ENCODE results near the gene CHD1L. TPM values are rescaled to one million over a fixed set of nuclear protein-coding genes. Genes with fewer than 3 reads are reported as not detected.

The CHD1L gene
- total and polyA plus RNA-seq, 2 of the 4 experiments (the other 2 are of a cell fraction): 31.2 to 47.5 TPM

DNA sequence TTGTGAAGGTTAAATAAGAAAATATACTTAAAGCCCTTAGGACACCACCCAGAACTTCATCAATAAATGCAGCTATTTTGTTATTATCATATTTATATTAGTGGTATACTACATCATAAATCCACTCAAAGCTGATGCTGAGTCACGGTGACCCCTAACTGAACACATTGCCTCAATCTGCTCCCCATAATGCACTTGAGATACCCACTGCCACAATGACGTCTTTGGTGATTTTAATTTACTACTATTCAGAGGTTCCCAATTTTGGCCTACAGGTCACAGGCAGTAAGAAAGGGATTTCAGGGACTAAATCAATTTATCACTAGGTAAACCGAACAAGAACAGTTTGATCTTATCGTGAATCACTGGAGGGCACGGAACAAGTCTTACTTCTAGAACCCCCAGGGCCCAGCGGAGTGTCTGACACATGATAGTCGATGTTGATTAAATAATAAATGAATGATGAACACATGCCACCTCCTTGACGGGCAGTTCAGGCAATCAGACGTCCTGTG is 493 bp upstream of the CHD1L start:
- Histone ChIP-seq H4K8ac (ENCODE audit: low read depth in 2 of 2, low read length in 2 of 2) (peak overlapping the region; percentile 2 to 65; a peak in 3 of 4 replicates), H3K9me3 (ENCODE audit: control insufficient read depth, insufficient read depth, low read length) (no peaks in the 10 kb centered on the region), H4K20me1 (ENCODE audit: insufficient read depth, low read length) (peaks cover 24% of the 10 kb centered on the region), H3K9ac (ENCODE audit: low read depth, low read length) (peak overlapping the region; percentile 80), H3K56ac (ENCODE audit: extremely low read depth, insufficient read depth, low read length) (peak overlapping the region; percentile 56; the same call in 1 of the 2 replicates), H4K91ac (ENCODE audit: insufficient read depth, low read depth, low read length) (no peak overlapping the region), H3K36me3 (ENCODE audit: control insufficient read depth, insufficient read depth, low read length) (no peaks in the 10 kb centered on the region), H2BK120ac (ENCODE audit: low read depth, low read length) (0 out of 2 replicates have a peak overlapping the region, but pooled peaks have one; percentile 0), H3K4me1 (ENCODE audit: control insufficient read depth, insufficient read depth, low read length) (peaks cover 3% of the 10 kb centered on the region), H3K79me1 (ENCODE audit: low read depth in 1 of 2, low read length in 2 of 2) (peaks cover 0 to 21% of the 10 kb centered on the region in 2 experiments; a peak in 3 of 4 replicates), H3K18ac (ENCODE audit: low read depth, low read length) (peak overlapping the region; percentile 72), H2BK15ac (ENCODE audit: low read depth, low read length) (no peak overlapping the region), H4K5ac (ENCODE audit: low read depth, low read length) (peak overlapping the region; percentile 83), H3K4me3 (ENCODE audit: insufficient read depth, low read depth, low read length) (peak overlapping the region; percentile 70), H2AFZ (replicated peaks; ENCODE audit: low read length, poor library complexity) (peak overlapping the region; percentile 99), H3K9me1 (ENCODE audit: insufficient read depth, low read length) (peaks cover 8% of the 10 kb centered on the region), H3K4me2 (ENCODE audit: low read depth, low read length) (peak overlapping the region; percentile 94), H2AK5ac (ENCODE audit: low read depth, low read length) (no peak overlapping the region), H3K14ac (replicated peaks; ENCODE audit: low read depth, low read length) (0 out of 2 replicates have a peak overlapping the region, but pooled peaks have one; percentile 6), H2AK9ac (replicated peaks; ENCODE audit: low read depth, low read length, poor library complexity) (no peak overlapping the region), H3K27me3 (ENCODE audit: control insufficient read depth, insufficient read depth, low read length) (no peaks in the 10 kb centered on the region), H3K27ac (ENCODE audit: insufficient read depth, low read length) (peak overlapping the region; percentile 24; the same call in 1 of the 2 replicates), H3K4ac (ENCODE audit: low read depth, low read length) (peak overlapping the region; percentile 36; the same call in 1 of the 2 replicates), H2BK5ac (ENCODE audit: low read depth, low read length, poor library complexity, severe bottlenecking) (peak overlapping the region; percentile 77), H2BK20ac (ENCODE audit: low read depth, low read length) (no peak overlapping the region), H3K23ac (ENCODE audit: low read depth, low read length) (peak overlapping the region; percentile 25; the same call in 1 of the 2 replicates)
- no TSS peak for BruUV-seq (replicated peaks)
- dilution Hi-C loops (cut with HindIII; ENCODE audit: low sequenced_read_pairs, unreplicated experiment) (no loop called here), in situ Hi-C loops (cut with MboI; ENCODE audit: low sequenced_read_pairs) (no loop called here), intact Hi-C loops (cut with micrococcal nuclease) (loop anchor here (1.0 to 2.0 kb wide), 2 partner anchors 51 to 70 kb away; partner anchors contain the start of gene PRKAB2)
- CTCF ChIA-PET: interaction anchor here (0.8 to 1.5 kb wide), 4 partner anchors 10 to 74 kb away, joined by 3 to 4 read pairs (median 4); no protein-coding TSS in a partner anchor
- WGBS, 2 experiments (ENCODE audit: extremely low coverage in 2 of 2, insufficient read length in 1 of 2): 0% methylated on average over 2 of the region's 9 CpGs; no CpG with 5 or more reads in 1 of the 2 experiments
- no peak for DNase-seq
- POLR2A ChIA-PET (ENCODE audit: unreplicated experiment): no interaction called here
- ATAC-seq (ENCODE audit: low read depth): no peak
- no peak for TF ChIP-seq SMC3 (IDR thresholded peaks at IDR 0.05; ENCODE audit: low read depth, low read length)
- no peak for TF ChIP-seq RFX5 (IDR thresholded peaks at IDR 0.05; ENCODE audit: low read depth, low read length)
- no peak for TF ChIP-seq POLR2A (IDR thresholded peaks at IDR 0.05; ENCODE audit: low read depth, low read length)
- TF ChIP-seq, protein P1, sequence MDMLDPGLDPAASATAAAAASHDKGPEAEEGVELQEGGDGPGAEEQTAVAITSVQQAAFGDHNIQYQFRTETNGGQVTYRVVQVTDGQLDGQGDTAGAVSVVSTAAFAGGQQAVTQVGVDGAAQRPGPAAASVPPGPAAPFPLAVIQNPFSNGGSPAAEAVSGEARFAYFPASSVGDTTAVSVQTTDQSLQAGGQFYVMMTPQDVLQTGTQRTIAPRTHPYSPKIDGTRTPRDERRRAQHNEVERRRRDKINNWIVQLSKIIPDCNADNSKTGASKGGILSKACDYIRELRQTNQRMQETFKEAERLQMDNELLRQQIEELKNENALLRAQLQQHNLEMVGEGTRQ (IDR thresholded peaks at IDR 0.05; ENCODE audit: low read depth, low read length): no peak
- no peak for TF ChIP-seq MXI1 (IDR thresholded peaks at IDR 0.05; ENCODE audit: borderline replicate concordance, low read depth, low read length)
- TF ChIP-seq, protein P2, sequence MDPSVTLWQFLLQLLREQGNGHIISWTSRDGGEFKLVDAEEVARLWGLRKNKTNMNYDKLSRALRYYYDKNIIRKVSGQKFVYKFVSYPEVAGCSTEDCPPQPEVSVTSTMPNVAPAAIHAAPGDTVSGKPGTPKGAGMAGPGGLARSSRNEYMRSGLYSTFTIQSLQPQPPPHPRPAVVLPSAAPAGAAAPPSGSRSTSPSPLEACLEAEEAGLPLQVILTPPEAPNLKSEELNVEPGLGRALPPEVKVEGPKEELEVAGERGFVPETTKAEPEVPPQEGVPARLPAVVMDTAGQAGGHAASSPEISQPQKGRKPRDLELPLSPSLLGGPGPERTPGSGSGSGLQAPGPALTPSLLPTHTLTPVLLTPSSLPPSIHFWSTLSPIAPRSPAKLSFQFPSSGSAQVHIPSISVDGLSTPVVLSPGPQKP (IDR thresholded peaks at IDR 0.05; ENCODE audit: borderline replicate concordance, low read depth, low read length): no peak
- TF ChIP-seq BHLHE40 (IDR thresholded peaks at IDR 0.05; ENCODE audit: low read depth, low read length): no peak
- no peak for TF ChIP-seq CHD1 (IDR thresholded peaks at IDR 0.05; ENCODE audit: low read depth, low read length)
- TF ChIP-seq RCOR1 (IDR thresholded peaks at IDR 0.05; ENCODE audit: insufficient replicate concordance, low read length): no peak
- TF ChIP-seq FOS (IDR thresholded peaks at IDR 0.05; ENCODE audit: low read depth, low read length): no peak
- TF ChIP-seq NFE2L2 (IDR thresholded peaks at IDR 0.05; ENCODE audit: low read depth, low read length): no peak
- TF ChIP-seq RAD21 (IDR thresholded peaks at IDR 0.05; ENCODE audit: low read length): no peak
- no peak for TF ChIP-seq MAZ (IDR thresholded peaks at IDR 0.05; ENCODE audit: borderline replicate concordance, low read depth, low read length)
- TF ChIP-seq CEBPB (IDR thresholded peaks at IDR 0.05; ENCODE audit: low read depth, low read length): no peak
- TF ChIP-seq MAFK (IDR thresholded peaks at IDR 0.05; ENCODE audit: low read depth, low read length): no peak

Data from IMR-90 (cell line).